Fibroblast of lung (primary cell): Measurements from ENCODE around the gene NIFK. TPM values are rescaled to one million over a fixed set of nuclear protein-coding genes. Genes with fewer than 3 reads are reported as not detected.

Experiments used
- DNase-seq, 2 donors: peaks; one replicate each; pipeline versions ENCODE4 v3.0.0 to v3.0.0-alpha.2; 2010; ENCODE audit warnings: low read depth in 2 of 2
- H2AFZ ChIP-seq: 2 replicates; pipeline ENCODE4 v1.5.1; 2012; ENCODE audit warnings: low read length, control low read depth, inconsistent platforms
- H3K27ac ChIP-seq: 2 replicates; pipeline ENCODE4 v1.5.1; 2011; ENCODE audit warnings: low read length, control low read depth; ENCODE audit not compliant: insufficient read depth
- H3K27me3 ChIP-seq: 2 replicates; pipeline ENCODE4 v1.5.1; 2011; ENCODE audit warnings: mild to moderate bottlenecking, low read length; ENCODE audit not compliant: control insufficient read depth, insufficient read depth
- H3K36me3 ChIP-seq: 2 replicates; pipeline ENCODE4 v1.5.1; 2011; ENCODE audit warnings: low read length; ENCODE audit not compliant: control insufficient read depth, insufficient read depth
- H3K4me1 ChIP-seq: 2 replicates; pipeline ENCODE4 v1.5.1; 2011; ENCODE audit warnings: low read length; ENCODE audit not compliant: control insufficient read depth, insufficient read depth; ENCODE audit errors: extremely low read depth
- H3K4me2 ChIP-seq: 2 replicates; pipeline ENCODE4 v1.5.1; 2011; ENCODE audit warnings: low read length, control low read depth; ENCODE audit not compliant: insufficient read depth; ENCODE audit errors: extremely low read depth
- H3K4me3 ChIP-seq, 4 experiments: fragments of 200-600 bp in 1 of 4; sonication (generic) in 1 of 4; replicated peaks in 1 of 4; 2 replicates each; pipeline ENCODE4 v1.5.1; 2011 to 2016; ENCODE audit warnings: low read length in 4 of 4, low read depth in 3 of 4, mild to moderate bottlenecking in 3 of 4, control low read depth in 2 of 4, inconsistent platforms in 1 of 4, mixed read lengths in 1 of 4; ENCODE audit not compliant: insufficient read depth in 1 of 4; ENCODE audit errors: control extremely low read depth in 1 of 4
- H3K79me2 ChIP-seq: 2 replicates; pipeline ENCODE4 v1.5.1; 2012; ENCODE audit warnings: mild to moderate bottlenecking, low read length, inconsistent platforms; ENCODE audit not compliant: control insufficient read depth, insufficient read depth
- H3K9ac ChIP-seq: 2 replicates; pipeline ENCODE4 v1.5.1; 2011; ENCODE audit warnings: mild to moderate bottlenecking, low read length, control low read depth; ENCODE audit not compliant: insufficient read depth
- H3K9me3 ChIP-seq: 2 replicates; pipeline ENCODE4 v1.5.1; 2012; ENCODE audit warnings: low read depth, low read length; ENCODE audit not compliant: control insufficient read depth, insufficient read depth
- H4K20me1 ChIP-seq: 2 replicates; pipeline ENCODE4 v1.5.1; 2011; ENCODE audit warnings: low read length; ENCODE audit not compliant: control insufficient read depth, insufficient read depth; ENCODE audit errors: extremely low read depth
- CTCF ChIP-seq, 2 donors: IDR thresholded peaks in 1 of 2; conservative IDR thresholded peaks in 1 of 2; 1 replicate in 1 of 2; 2 replicates in 1 of 2; pipeline ENCODE4 v1.5.1; 2011 to 2012; ENCODE audit warnings: low read length in 2 of 2, control low read depth in 1 of 2, inconsistent platforms in 1 of 2, low read depth in 1 of 2, mild to moderate bottlenecking in 1 of 2
- EZH2 ChIP-seq: IDR thresholded peaks from 2 replicates; pipeline ENCODE4 v1.5.1; 2012; ENCODE audit warnings: low read length, control low read depth, mild to moderate bottlenecking; ENCODE audit errors: missing control alignments
- polyA plus RNA-seq, 2 donors: library from polyadenylated mRNA; depleted of rRNA in 1 of 2; stranded (reverse) in 1 of 2; unstranded in 1 of 2; fragments of >200 nt; gene quantifications; 2 replicates each; pipeline ENCODE4 v1.2.1, GENCODE V29; 2011 to 2012; ENCODE audit warnings: missing spikeins in 1 of 2
- total RNA-seq: library from RNA; depleted of rRNA; stranded (reverse); fragments of >200 nt; gene quantifications from 2 replicates; pipeline ENCODE4 v1.2.1, GENCODE V29; 2014

Gene NIFK
- total and polyA plus RNA-seq, 2 donors (not counting 1 experiment from before 2014, with no cell fraction given): 30.7 to 47.4 TPM

- no peak for DNase-seq
- Histone ChIP-seq H3K4me2 (no peak overlapping the region), H4K20me1 (no peaks in the 10 kb centered on the region), H3K27me3 (no peaks in the 10 kb centered on the region), H3K79me2 (peaks cover 25% of the 10 kb centered on the region), H3K9ac (no peak overlapping the region), H3K27ac (no peak overlapping the region), H3K4me3 (no peak overlapping the region), H3K9me3 (no peaks in the 10 kb centered on the region), H3K36me3 (peaks cover 12% of the 10 kb centered on the region), H3K4me1 (no peaks in the 10 kb centered on the region), H2AFZ (no peak overlapping the region)
- TF ChIP-seq CTCF (conservative IDR thresholded peaks at IDR 0.05 in 1 of 2, IDR thresholded peaks at IDR 0.05 in 1 of 2; ENCODE audit: low read depth in 1 of 2, low read length in 2 of 2) (no peak), EZH2 (no peak)
Observed at GRCh38 chr2:121731366-121731765, 5.3 kb downstream of the NIFK start.

- no peak for TF ChIP-seq EZH2
- H3K79me2 ChIP-seq: peaks cover 2% of the 10 kb centered on the region
- H3K4me2 ChIP-seq: no peak overlapping the region
- no peak overlapping the region for H3K4me3 ChIP-seq
- DNase-seq: no peak
- no peaks in the 10 kb centered on the region for H3K27me3 ChIP-seq
- no peak overlapping the region for H3K9ac ChIP-seq
- H3K27ac ChIP-seq: no peak overlapping the region
- peaks cover 3% of the 10 kb centered on the region for H3K4me1 ChIP-seq
- no peaks in the 10 kb centered on the region for H4K20me1 ChIP-seq
- H2AFZ ChIP-seq: no peak overlapping the region
- H3K9me3 ChIP-seq: no peaks in the 10 kb centered on the region
- H3K36me3 ChIP-seq: peaks cover 10% of the 10 kb centered on the region
Observed at GRCh38 chr2:121727950-121728349, 8.7 kb downstream of the NIFK start.

GRCh38 chr2:121727332-121727731 lies 9.3 kb downstream of the NIFK start:
- H3K27me3 ChIP-seq: no peaks in the 10 kb centered on the region
- no peaks in the 10 kb centered on the region for H4K20me1 ChIP-seq
- no peak overlapping the region for H2AFZ ChIP-seq
- no peak overlapping the region for H3K27ac ChIP-seq
- H3K79me2 ChIP-seq: peaks cover 2% of the 10 kb centered on the region
- no peak overlapping the region for H3K4me2 ChIP-seq
- H3K9ac ChIP-seq: no peak overlapping the region
- peaks cover 8% of the 10 kb centered on the region for H3K4me1 ChIP-seq
- H3K36me3 ChIP-seq: peaks cover 10% of the 10 kb centered on the region
- TF ChIP-seq EZH2 (no peak), CTCF (conservative IDR thresholded peaks at IDR 0.05 in 1 of 2, IDR thresholded peaks at IDR 0.05 in 1 of 2; ENCODE audit: low read depth in 1 of 2, low read length in 2 of 2) (no peak)
- no peak for DNase-seq
- no peak overlapping the region for H3K4me3 ChIP-seq
- no peaks in the 10 kb centered on the region for H3K9me3 ChIP-seq
